Sigmoid colon (tissue), 7 donors: Measurements from ENCODE around the gene GTF2E1. TPM values are rescaled to one million over a fixed set of nuclear protein-coding genes. Genes with fewer than 3 reads are reported as not detected.

Source experiments
- DNase-seq: peaks from one replicate; pipeline ENCODE4 v3.0.0-alpha.2; 2019
- H3K27ac ChIP-seq, 4 donors: fragments of 200-600 bp; sonication (generic); one replicate each; pipeline ENCODE4 v1.5.1; 2016 to 2019; ENCODE audit warnings: mild to moderate bottlenecking in 1 of 4
- H3K27me3 ChIP-seq, 3 donors: fragments of 200-600 bp; sonication (generic); one replicate each; pipeline ENCODE4 v1.5.1; 2019; ENCODE audit warnings: mild to moderate bottlenecking in 1 of 3
- H3K36me3 ChIP-seq, 4 donors: fragments of 200-600 bp; sonication (generic); one replicate each; pipeline ENCODE4 v1.5.1; 2016 to 2019
- H3K4me1 ChIP-seq, 4 donors: fragments of 200-600 bp; sonication (generic); one replicate each; pipeline ENCODE4 v1.5.1; 2017 to 2019
- H3K4me3 ChIP-seq, 4 donors: fragments of 200-600 bp; sonication (generic); one replicate each; pipeline ENCODE4 v1.5.1; 2017 to 2019; ENCODE audit warnings: mild to moderate bottlenecking in 2 of 4, moderate library complexity in 1 of 4
- H3K9me3 ChIP-seq, 4 donors: fragments of 200-600 bp in 3 of 4; sonication (generic) in 3 of 4; one replicate each; pipeline versions ENCODE4 v1.5.1 to v1.6.1; 2013 to 2019
- EP300 ChIP-seq, 4 donors: sonication (generic); formaldehyde crosslinking; IDR thresholded peaks; one replicate each; pipeline ENCODE4 v1.6.1; 2017; ENCODE audit warnings: antibody characterized with exemption in 4 of 4
- POLR2A ChIP-seq, 2 donors: fragments of 450-650 bp; IDR thresholded peaks; one replicate each; pipeline ENCODE4 v1.6.1; 2016; ENCODE audit warnings: antibody characterized with exemption in 2 of 2, mild to moderate bottlenecking in 2 of 2, moderate library complexity in 2 of 2
- POLR2AphosphoS5 ChIP-seq, 4 donors: sonication (generic); formaldehyde crosslinking; IDR thresholded peaks; one replicate each; pipeline ENCODE4 v1.6.1; 2017; ENCODE audit warnings: antibody characterized with exemption in 4 of 4
- WGBS, 2 donors: extraction: QIAGEN DNeasy Blood & Tissue Kit; methylation state at CpG; one replicate each; pipeline ENCODE4 v1.1.7; 2013; 5-methylcytosine and 5-hydroxymethylcytosine counted together
- intact Hi-C: fragments of 100-400 bp; cut with DNase I; formaldehyde crosslinking; loops from one replicate; pipeline ENCODE4 v1.15.1; 2023
- polyA plus RNA-seq, 3 donors: library from polyadenylated mRNA; stranded (reverse); fragments of 200-250 nt; gene quantifications; one replicate each; pipeline ENCODE4 v1.2.3, GENCODE V29; 2013
- total RNA-seq, 4 donors: library from RNA; depleted of rRNA; stranded (reverse); fragments of >200 nt; gene quantifications; one replicate each; pipeline ENCODE4 v1.1.0, GENCODE V29; 2016
- TF ChIP-seq, protein P1 (sequence below), 4 experiments: fragments of 450-650 bp in 3 of 4; fragments of 200-600 bp in 1 of 4; IDR thresholded peaks; one replicate each; pipeline ENCODE4 v1.5.1; 2016 to 2019; ENCODE audit warnings: antibody characterized with exemption in 4 of 4, mild to moderate bottlenecking in 3 of 4, moderate library complexity in 2 of 4
- donor health status: healthy with polysubstance abuse.
- donor health status: Bipolar disorder and iron deficiency.
- donor health status: healthy.

Gene GTF2E1
- total and polyA plus RNA-seq, 7 donors = 3.6 to 12.5 (median 7.3) TPM

DNA sequence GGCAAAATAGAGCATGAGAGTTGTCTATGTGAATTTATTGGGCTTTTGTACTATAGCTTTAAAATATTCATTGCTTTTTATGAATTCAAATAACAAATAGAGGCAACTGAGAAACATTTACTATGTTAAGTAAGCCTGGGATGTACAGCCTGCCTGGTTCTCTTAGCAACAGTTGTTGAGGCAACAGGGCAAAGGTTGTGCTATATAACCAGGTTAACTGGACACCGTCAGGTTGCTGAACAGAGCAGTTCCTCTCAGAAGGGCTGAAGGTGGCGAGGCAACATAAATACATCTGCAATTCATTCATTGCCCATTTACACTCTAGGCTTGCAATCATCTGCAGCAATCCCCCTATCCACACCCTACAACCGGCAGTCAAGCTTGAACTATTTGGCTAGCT, 78.2 kb downstream of the GTF2E1 start:
- WGBS, 2 donors = 14 to 41% methylated on average over 3 of the region's 3 CpGs
- Histone ChIP-seq H3K9me3 (no peaks in the 10 kb centered on the region), H3K27me3 (no peaks in the 10 kb centered on the region), H3K36me3 (no peaks in the 10 kb centered on the region), H3K27ac (no peak overlapping the region), H3K4me3 (no peak overlapping the region), H3K4me1 (peaks cover 0 to 6% (median 2%) of the 10 kb centered on the region in 4 donors)
- TF ChIP-seq EP300 (IDR thresholded peaks at IDR 0.05) (no peak), POLR2A (IDR thresholded peaks at IDR 0.05) (no peak)
- TF ChIP-seq, protein P1, sequence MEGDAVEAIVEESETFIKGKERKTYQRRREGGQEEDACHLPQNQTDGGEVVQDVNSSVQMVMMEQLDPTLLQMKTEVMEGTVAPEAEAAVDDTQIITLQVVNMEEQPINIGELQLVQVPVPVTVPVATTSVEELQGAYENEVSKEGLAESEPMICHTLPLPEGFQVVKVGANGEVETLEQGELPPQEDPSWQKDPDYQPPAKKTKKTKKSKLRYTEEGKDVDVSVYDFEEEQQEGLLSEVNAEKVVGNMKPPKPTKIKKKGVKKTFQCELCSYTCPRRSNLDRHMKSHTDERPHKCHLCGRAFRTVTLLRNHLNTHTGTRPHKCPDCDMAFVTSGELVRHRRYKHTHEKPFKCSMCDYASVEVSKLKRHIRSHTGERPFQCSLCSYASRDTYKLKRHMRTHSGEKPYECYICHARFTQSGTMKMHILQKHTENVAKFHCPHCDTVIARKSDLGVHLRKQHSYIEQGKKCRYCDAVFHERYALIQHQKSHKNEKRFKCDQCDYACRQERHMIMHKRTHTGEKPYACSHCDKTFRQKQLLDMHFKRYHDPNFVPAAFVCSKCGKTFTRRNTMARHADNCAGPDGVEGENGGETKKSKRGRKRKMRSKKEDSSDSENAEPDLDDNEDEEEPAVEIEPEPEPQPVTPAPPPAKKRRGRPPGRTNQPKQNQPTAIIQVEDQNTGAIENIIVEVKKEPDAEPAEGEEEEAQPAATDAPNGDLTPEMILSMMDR (IDR thresholded peaks at IDR 0.05) = no peak
- no peak for DNase-seq
- intact Hi-C loops = no loop called here

DNA sequence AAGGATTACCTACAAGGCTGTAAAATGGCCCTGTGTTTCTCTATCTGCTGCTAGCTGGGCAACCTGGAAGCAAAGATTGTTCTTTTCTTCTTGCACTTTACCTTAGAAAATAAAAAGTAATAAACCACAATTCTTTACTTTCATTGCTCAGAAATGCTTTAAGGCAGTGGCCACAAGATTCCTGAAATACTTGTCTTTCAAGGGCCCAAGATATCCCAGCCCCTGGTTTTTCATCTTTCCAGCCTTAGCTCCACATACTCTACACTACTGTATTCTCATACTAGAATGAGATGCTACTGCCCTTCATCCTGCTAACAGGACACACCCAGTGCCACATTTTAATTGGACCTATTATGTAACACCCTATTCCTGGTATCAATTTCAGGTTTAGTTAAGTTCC, 78.9 kb downstream of the GTF2E1 start:
- H3K27me3 ChIP-seq = no peaks in the 10 kb centered on the region
- no peak for DNase-seq
- H3K9me3 ChIP-seq = no peaks in the 10 kb centered on the region
- peaks cover 0 to 5% (median 2%) of the 10 kb centered on the region in 4 donors for H3K4me1 ChIP-seq
- TF ChIP-seq POLR2A (IDR thresholded peaks at IDR 0.05) (no peak), POLR2AphosphoS5 (IDR thresholded peaks at IDR 0.05) (no peak), EP300 (IDR thresholded peaks at IDR 0.05) (no peak)
- TF ChIP-seq, protein P1 (IDR thresholded peaks at IDR 0.05) = no peak
- no peaks in the 10 kb centered on the region for H3K36me3 ChIP-seq
- no peak overlapping the region for H3K27ac ChIP-seq
- no peak overlapping the region for H3K4me3 ChIP-seq
- intact Hi-C loops = no loop called here

DNA sequence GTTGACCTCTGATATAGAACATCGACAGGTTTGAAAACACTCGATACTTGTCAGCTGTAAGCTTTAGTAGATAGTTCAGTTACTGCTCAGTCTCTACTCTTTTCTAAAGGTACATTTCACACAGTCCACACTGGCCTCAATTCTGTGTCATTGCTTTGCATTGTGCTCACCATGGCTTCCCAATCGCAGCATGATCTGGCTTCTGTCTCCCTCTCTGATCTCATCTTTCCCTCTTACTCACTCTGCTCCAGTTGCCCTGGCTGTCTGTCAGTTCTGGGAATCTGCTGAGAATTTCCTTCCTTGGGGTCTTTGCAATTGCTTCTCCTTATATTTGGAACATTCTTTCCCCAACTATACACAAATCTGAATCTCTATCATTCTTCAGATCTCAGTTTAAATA, 80.6 kb downstream of the GTF2E1 start:
- intact Hi-C loops = no loop called here
- Histone ChIP-seq H3K36me3 (no peaks in the 10 kb centered on the region), H3K27me3 (no peaks in the 10 kb centered on the region), H3K4me3 (no peak overlapping the region), H3K27ac (no peak overlapping the region), H3K4me1 (no peaks in the 10 kb centered on the region), H3K9me3 (no peaks in the 10 kb centered on the region)
- DNase-seq = no peak
- TF ChIP-seq POLR2A (IDR thresholded peaks at IDR 0.05) (no peak), EP300 (IDR thresholded peaks at IDR 0.05) (no peak), POLR2AphosphoS5 (IDR thresholded peaks at IDR 0.05) (no peak)
- TF ChIP-seq, protein P1 (IDR thresholded peaks at IDR 0.05) = no peak
- 92 to 96% methylated on average over 3 of the region's 3 CpGs for WGBS, 2 donors

DNA sequence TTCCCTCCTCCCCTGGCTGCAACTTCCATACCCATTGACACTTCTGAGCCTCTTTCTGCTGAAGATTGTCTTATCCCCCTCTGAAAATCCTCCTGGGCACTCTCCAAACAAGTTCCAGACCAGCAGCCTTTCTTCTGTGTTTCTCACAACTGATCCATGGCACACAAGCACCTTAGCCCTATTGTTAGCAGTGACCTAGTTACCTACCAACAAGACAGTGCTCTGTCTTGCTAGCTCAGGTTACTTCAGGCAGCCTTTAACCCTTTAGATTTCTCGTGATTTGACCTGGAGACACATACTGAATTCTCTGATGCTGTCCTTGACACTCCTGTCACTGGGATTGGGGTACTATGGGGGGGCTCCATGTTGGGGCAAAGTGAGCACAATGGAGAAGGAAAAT, 82.1 kb downstream of the GTF2E1 start:
- intact Hi-C loops = no loop called here
- WGBS, 2 donors = 35 to 36% methylated on average over 1 of the region's 1 CpG
- no peak overlapping the region for H3K27ac ChIP-seq
- H3K36me3 ChIP-seq = no peaks in the 10 kb centered on the region
- H3K9me3 ChIP-seq = no peaks in the 10 kb centered on the region
- no peaks in the 10 kb centered on the region for H3K4me1 ChIP-seq
- TF ChIP-seq POLR2AphosphoS5 (IDR thresholded peaks at IDR 0.05) (no peak), EP300 (IDR thresholded peaks at IDR 0.05) (no peak), POLR2A (IDR thresholded peaks at IDR 0.05) (no peak)
- TF ChIP-seq, protein P1 (IDR thresholded peaks at IDR 0.05) = no peak
- no peaks in the 10 kb centered on the region for H3K27me3 ChIP-seq
- no peak for DNase-seq
- no peak overlapping the region for H3K4me3 ChIP-seq

DNA sequence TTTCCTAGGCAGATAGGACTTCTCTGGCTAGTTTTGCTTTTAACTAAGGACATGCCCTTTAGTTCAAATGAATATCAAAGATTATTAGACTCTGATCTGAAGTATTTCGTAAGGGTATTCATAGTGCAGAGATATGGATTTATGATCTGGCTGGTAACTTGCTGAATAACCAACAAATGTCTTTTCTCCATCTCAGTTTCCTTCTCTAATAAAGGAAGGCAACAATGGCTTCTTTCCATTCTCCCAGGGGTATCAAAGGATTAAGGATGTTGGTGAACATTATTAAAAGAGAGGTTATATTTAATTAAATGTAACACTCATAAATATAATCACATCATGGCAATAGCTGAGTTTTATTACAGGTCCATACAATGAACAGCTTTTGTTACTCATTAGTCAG, 86.3 kb downstream of the GTF2E1 start:
- H3K36me3 ChIP-seq = no peaks in the 10 kb centered on the region
- TF ChIP-seq, protein P1 (IDR thresholded peaks at IDR 0.05) = no peak
- TF ChIP-seq POLR2A (IDR thresholded peaks at IDR 0.05) (no peak), EP300 (IDR thresholded peaks at IDR 0.05) (no peak), POLR2AphosphoS5 (IDR thresholded peaks at IDR 0.05) (no peak)
- DNase-seq = no peak
- H3K27ac ChIP-seq = no peak overlapping the region
- no peaks in the 10 kb centered on the region for H3K27me3 ChIP-seq
- no peak overlapping the region for H3K4me3 ChIP-seq
- H3K9me3 ChIP-seq = no peaks in the 10 kb centered on the region
- H3K4me1 ChIP-seq = no peaks in the 10 kb centered on the region
- intact Hi-C loops = no loop called here
- WGBS, 2 donors = 36 to 80% methylated on average over 1 of the region's 1 CpG
